ENCODE data around the gene GPSM1.

The GPSM1 gene

GRCh38 chr9:136290508-136291000, 36.8 kb upstream of the GPSM1 start:
- DNase-seq (ENCODE audit: low read depth in 2 of 2) = no peak

GRCh38 chr9:136291306-136292025, 35.9 kb upstream of the GPSM1 start:
- no peak for DNase-seq (ENCODE audit: low read depth in 2 of 2)

GRCh38 chr9:136292026-136292538, 35.3 kb upstream of the GPSM1 start:
- no peak for DNase-seq (ENCODE audit: low read depth in 2 of 2)

GRCh38 chr9:136292591-136293448, 34.5 kb upstream of the GPSM1 start:
- DNase-seq (ENCODE audit: low read depth in 2 of 2) = no peak

- DNase-seq (ENCODE audit: low read depth in 2 of 2) = no peak
Observed at GRCh38 chr9:136293476-136294077, 33.8 kb upstream of the GPSM1 start.

GRCh38 chr9:136294437-136294836, 32.9 kb upstream of the GPSM1 start:
- no peak for DNase-seq (ENCODE audit: low read depth in 2 of 2)

GRCh38 chr9:136295055-136295454, 32.3 kb upstream of the GPSM1 start:
- no peak for DNase-seq (ENCODE audit: low read depth in 2 of 2)

- DNase-seq (ENCODE audit: low read depth in 2 of 2) = no peak
Observed at GRCh38 chr9:136295542-136296433, 31.6 kb upstream of the GPSM1 start.

- DNase-seq (ENCODE audit: low read depth in 2 of 2) = no peak
Observed at GRCh38 chr9:136296434-136297015, 30.8 kb upstream of the GPSM1 start.

GRCh38 chr9:136297016-136297691, 30.2 kb upstream of the GPSM1 start:
- DNase-seq (ENCODE audit: low read depth in 2 of 2) = no peak

- DNase-seq (ENCODE audit: low read depth in 2 of 2) = no peak
Observed at GRCh38 chr9:136297766-136298735, 29.3 kb upstream of the GPSM1 start.

GRCh38 chr9:136299116-136299515, 28.2 kb upstream of the GPSM1 start:
- no peak for DNase-seq (ENCODE audit: low read depth in 2 of 2)

- DNase-seq (ENCODE audit: low read depth in 2 of 2) = no peak
Observed at GRCh38 chr9:136299541-136299940, 27.8 kb upstream of the GPSM1 start.

- DNase-seq (ENCODE audit: low read depth in 2 of 2) = no peak
Observed at GRCh38 chr9:136300016-136300545, 27.3 kb upstream of the GPSM1 start.

- no peak for DNase-seq (ENCODE audit: low read depth in 2 of 2)
Observed at GRCh38 chr9:136300866-136301265, 26.5 kb upstream of the GPSM1 start.

GRCh38 chr9:136302527-136302926, 24.8 kb upstream of the GPSM1 start:
- DNase-seq (ENCODE audit: low read depth in 2 of 2) = no peak

- no peak for DNase-seq (ENCODE audit: low read depth in 2 of 2)
Observed at GRCh38 chr9:136303066-136303824, 24.1 kb upstream of the GPSM1 start.

- DNase-seq (ENCODE audit: low read depth in 2 of 2) = no peak
Observed at GRCh38 chr9:136303825-136304416, 23.4 kb upstream of the GPSM1 start, which contains the start of gene CCDC187. Gene CCDC187, minus strand, starts transcription at chr9:136304094. Its CDS starts 264 bp downstream, at chr9:136303830.

Data from stimulated activated CD4-positive, alpha-beta T cell treated with anti-CD3 and anti-CD28 coated beads, Interleukin-1b, Interleukin-23, amount 100 ng/mL, for 1 hour (primary cell).